ENCODE results near the gene OPA3.
A peak's percentile ranks its signal among the peaks of the same experiment; 100 is the strongest.

OPA3 gene

GRCh38 chr19:45500918-45501729 lies 83.5 kb downstream of the OPA3 start:
- no peak for DNase-seq

GRCh38 chr19:45499196-45500180 lies 85.1 kb downstream of the OPA3 start:
- peak; percentile 23 for DNase-seq

GRCh38 chr19:45498411-45499195 lies 86.0 kb downstream of the OPA3 start, which contains the start of gene PPM1N:
TSS of gene PPM1N (plus strand) at chr19:45498443. CDS start at chr19:45498473, 30 bp downstream.
- peak; percentile 22 for DNase-seq

DNA sequence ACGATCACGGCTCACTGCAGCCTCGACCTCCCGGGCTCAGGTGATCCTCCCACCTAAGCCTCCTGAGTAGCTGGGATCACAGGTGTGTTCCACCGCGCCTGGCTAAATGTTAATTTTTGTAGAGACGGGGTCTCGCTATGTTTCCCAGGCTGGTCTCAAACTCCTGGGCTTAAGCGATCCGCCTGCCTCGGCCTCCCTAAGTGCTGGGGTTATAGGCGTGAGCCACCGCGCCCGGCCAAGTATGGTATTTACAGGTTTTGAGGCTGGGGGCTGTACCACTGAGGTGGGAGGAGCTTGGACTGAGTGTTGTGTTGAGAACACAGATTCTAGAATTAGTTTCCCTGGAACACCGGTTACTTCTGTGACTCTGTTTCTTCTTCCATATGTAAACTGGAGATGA lies 86.8 kb downstream of the OPA3 start:
- DNase-seq = no peak

- peak; percentile 25 for DNase-seq
Measured at GRCh38 chr19:45496349-45496953, 88.2 kb downstream of the OPA3 start.

DNA sequence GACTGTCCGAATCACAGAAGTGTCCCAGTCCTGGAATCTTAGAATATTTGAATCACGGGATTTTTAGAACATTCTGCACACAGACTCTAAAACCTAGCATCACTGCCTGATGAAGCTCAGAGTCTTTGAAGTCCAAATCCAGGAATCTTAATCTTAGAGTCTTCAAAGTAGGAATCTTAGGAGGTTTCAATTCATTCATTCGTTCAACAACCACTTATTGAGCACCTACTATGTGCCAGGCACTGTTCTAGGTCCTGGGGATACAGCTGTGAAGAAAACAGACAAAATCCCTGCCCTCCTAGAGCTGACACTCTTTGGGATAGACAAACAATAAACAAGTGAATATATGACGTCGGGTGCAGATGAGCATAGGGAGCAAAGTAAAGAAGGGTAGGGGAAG lies 89.4 kb downstream of the OPA3 start:
- no peak for DNase-seq

DNA sequence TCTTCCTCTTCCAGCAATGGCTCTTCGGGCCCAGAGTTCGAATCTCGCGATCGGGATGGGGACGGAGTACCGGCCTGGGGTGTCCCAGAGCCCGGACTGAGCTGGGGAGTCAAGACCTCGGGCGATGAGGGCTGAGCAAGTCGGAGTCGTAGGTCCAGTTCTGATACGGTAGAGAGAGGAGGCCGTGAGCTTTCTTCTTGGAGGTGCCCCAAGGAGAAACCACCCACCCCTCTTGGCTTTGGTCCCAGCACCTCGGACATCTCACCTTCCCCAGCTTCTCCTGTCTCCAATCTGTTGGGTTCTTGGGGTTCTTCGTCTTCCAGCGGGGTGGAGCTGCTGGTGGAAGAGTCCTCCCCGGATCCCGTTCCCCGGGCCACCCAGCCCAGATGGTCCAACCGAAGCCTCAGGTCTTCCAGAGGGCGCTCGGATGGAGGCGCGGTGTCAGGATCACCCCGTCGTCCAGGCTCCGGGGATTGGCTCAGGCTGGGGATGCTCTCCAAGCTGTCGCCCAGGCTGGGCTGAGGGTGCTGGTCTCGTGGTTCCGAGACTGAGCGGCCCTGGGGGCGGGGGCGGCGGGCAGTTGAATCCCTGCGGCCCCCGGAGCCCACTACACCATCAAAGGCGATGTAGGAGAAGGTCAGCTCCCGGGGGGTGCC lies 90.2 kb downstream of the OPA3 start:
- DNase-seq = no peak

DNA sequence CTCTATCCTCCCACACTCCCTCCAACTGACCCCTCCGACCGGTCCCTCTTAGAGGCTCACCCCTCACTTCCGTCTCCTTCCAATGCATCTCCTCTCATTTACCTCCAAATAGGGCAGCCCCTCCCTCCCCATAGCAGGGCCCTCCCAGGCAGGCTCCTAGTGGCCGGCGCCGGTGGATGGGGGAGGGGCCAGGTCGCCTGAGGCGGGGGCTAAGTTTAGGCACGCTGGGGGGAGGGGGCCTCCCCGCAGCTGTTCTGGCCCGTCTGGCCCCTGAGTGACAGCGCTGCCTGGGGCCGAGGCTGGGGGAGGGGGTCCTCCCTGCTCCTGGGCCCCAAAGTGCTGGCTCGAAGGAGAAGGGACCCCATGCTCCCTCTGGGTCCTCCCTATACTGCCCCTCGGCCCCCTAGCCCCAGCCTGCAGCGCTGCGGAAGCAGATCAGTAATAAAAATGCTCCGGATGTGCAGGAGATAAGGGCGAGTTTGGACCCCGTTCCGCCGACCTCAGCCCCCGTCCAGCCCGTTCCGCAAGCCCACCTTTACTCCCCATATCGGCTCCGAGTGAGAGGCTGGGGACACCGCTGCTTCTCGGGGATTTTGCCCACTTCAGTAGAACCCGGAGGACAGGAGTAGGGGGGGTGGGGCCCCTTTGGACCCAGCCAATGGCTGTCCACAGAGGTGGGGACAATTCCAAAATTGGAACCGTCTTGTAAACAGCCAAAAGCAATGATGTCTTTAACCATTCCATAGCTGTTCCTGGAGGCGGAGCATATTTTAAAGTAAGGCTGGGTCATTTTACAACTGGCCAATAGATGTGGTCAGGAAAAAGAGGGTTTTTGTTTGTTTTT lies 91.8 kb downstream of the OPA3 start:
- peak; percentile 47 for DNase-seq

DNA sequence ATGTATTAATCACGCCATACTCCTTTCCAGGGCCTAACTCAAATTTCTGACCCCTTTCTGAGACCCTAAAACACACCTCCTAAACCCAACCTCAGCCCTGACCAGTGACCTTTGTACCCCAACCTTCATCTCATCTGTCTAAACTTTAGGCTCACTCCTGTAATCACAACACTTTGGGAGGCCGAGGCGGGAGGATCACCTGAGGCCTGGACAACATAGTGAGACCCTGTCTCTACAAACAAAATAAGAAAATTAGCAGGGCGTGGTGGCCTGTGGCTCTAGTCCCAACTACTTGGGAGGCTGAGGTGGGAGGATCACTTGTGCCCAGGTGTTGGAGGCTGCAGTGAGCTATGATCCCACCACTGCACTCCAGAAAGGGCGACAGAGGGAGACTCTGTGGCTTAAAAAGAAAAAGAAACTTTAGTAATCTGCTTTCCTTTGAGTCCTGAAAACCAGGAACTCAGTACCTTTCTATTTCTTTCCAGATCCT lies 92.4 kb downstream of the OPA3 start:
- DNase-seq = no peak

DNA sequence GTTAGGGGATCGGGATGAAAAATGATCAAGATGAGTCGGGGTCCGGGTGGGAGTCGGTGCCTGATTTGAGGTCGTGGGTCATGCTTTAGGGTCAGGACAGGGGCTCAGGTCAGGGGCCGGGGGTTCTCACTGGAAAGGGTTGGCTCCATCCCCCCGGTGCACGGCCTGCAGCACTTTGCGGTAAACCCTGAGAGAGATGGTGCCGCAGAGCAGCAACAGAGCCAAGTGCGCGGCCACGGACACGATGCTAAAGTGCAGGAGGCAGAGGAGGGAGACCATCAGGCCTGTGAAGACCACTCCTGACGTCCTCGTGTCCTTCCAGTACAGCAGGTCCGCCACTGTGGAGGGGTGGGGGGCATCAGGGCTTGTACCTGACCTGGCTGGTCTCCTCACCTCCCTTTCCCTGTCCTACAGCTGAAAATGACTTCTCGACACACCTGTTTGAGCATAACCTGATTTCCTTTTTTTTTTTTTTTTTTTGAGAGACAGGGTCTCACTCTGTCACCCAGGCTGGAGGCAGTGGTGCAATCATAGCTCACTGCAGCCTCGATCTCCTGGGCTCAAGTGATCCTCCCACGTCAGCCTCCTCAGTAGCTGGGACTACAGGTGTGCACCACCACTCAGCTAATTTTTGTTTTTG lies 95.3 kb downstream of the OPA3 start:
- DNase-seq = no peak

- DNase-seq = no peak
Measured at GRCh38 chr19:45488708-45489107, 95.9 kb downstream of the OPA3 start.

DNA sequence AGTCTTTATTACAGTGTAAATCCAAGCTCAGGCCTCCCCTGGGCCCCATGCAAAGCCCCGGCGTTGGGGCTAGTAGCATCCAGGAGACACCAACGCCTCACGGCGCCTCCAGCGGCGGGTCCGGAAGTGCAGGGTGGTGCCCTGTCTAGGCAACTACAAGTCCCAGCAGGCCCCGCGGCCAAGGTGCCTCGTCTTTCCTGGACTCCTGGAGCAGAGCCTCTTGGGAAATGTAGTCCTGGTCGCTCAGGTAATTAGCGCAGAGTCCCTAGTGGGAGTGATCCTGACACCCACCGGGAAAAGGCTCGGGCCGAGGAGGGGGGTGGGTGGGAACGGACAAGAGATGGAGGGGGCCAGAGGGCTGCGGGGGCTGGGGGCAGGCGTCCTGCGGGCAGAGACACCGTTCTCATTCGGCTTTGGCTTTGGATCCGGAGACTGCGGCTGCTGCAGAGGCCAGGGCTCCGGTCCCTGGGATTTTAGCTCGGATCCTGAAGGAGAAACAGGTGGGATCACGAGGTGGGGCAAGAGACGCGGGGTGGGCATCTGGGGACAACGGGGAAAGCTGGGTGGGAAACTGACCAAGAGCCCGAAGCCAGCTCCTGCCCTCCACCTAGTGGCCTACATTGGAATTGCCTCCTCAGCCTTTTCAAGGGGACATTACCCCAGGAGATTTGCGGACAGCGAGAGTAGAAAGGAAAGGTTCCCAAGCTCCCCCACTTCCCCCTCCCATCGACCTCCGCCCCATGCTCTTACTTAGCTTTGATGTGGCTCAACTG lies 99.1 kb downstream of the OPA3 start:
- peak; percentile 98 for DNase-seq

GRCh38 chr19:45484273-45484945 lies 100.2 kb downstream of the OPA3 start:
- DNase-seq = no peak

DNA sequence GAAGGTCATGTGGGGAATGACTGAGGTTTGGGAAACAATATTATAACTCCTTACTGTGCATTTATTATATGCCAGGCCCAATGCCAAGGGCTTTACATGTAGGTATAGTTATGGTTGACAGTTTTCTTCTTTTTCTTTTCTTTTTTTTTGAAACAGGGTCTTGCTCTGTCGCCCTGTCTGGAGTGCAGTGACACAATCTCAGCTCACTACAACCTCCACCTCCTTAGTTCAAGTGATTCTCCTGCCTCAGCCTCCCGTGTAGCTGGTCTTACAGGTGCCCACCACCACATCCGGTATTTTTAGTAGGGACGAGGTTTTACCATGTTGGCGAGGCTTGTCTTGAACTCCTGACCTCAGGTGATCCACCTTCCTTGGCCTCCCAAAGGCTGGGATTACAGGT lies 101.6 kb downstream of the OPA3 start:
- DNase-seq = no peak

DNA sequence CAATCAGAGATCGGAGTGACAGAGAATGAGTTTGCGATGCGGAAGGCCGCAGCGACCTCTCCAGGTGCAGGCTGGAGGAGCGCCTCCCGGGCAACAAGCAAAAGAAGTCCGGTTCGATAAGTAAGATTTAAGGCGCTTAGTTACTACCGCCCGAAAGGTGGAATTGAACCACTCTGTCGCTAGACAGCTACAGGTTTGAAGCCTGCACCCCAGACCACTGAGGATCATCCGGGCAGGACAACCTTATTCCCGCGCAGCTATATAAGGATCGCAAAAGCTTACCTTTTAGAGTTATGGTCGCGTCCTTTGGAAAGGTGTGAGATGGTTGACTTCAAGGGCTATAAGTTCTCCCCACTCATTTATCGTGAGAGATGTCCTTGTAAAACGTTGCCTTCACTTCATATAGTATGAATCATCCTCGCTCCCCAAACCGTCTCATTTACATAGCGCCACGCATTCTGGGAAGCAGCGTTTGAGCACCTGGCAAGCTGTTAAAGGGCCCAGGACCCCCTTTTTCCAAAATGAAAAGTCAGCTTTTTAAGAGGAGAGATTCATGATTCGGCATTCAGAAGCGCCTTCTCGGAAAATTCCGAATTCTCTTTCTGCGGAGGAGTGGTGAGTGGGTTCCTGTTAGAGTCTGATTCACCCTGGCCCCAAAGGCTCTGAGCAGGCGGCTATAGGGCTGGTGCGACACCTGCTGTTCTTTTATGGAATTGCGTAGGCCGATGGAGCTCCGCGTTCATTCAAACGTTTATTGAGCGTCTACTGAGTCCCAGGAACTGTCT lies 106.0 kb downstream of the OPA3 start:
- peak; percentile 95 for DNase-seq

DNA sequence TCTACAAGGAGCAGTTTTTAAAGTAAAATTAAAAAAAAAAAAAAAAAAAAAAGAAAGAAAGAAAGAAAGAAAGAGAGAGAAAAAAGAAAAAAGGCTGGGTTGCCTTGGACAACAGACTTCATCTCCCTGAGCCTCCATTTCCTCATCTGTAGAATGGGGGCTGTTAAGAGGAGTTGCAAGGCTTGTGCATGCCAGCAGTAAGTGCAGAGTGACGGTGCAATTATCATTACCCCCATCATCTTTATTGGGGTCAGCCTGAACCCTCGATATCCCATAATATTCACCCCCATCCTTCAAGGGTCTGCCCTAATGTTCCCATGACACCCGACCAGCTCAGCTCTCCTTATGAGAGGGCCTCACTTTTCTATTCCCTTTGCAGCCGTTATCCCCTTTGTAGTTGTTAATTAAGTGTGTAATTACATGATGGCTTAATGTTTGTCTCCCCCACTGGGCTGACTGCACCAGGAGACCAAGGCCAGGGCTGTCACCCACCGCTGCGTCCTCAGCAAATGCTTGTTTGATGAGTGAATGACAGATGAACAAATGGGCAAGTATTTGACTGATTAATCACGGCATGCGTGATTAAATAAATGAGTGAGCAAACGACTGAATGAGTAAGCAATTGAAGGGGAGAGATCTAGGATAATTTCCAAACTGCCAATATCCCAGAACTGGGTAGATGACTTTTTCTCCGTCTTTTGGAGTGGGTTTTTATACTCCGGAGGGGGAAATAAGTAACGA lies 106.7 kb downstream of the OPA3 start:
- no peak for DNase-seq
